ENCODE measurements around the gene L1CAM.

DNA sequence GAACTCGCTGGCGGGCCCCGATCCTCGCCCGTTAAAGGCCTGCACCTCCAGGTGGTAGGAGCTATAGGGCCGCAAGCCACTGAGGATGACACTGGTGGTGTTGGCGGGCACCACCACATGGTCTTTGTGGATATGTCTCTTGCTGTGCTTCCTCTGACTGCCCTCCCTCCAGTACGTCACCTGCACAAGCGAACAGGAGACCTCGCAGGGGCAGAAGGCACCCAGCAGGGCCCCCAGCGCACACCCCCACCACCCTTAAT, 20.7 kb downstream of the L1CAM start:
- TF ChIP-seq, protein P1, sequence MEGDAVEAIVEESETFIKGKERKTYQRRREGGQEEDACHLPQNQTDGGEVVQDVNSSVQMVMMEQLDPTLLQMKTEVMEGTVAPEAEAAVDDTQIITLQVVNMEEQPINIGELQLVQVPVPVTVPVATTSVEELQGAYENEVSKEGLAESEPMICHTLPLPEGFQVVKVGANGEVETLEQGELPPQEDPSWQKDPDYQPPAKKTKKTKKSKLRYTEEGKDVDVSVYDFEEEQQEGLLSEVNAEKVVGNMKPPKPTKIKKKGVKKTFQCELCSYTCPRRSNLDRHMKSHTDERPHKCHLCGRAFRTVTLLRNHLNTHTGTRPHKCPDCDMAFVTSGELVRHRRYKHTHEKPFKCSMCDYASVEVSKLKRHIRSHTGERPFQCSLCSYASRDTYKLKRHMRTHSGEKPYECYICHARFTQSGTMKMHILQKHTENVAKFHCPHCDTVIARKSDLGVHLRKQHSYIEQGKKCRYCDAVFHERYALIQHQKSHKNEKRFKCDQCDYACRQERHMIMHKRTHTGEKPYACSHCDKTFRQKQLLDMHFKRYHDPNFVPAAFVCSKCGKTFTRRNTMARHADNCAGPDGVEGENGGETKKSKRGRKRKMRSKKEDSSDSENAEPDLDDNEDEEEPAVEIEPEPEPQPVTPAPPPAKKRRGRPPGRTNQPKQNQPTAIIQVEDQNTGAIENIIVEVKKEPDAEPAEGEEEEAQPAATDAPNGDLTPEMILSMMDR (IDR thresholded peaks at IDR 0.05): no peak
- no peak for TF ChIP-seq POLR2A (IDR thresholded peaks at IDR 0.05)
